Skeletal muscle satellite cell (primary cell): ENCODE data around the gene ANXA4.
"Not testable (repeated sequence)": the region's sequence is repeated elsewhere in the genome, so short reads cannot be mapped to it uniquely, and the experiment has no call there.

Source experiments
- H3K27me3 ChIP-seq: 2 replicates; pipeline ENCODE4 v1.7.0; 2013; ENCODE audit warnings: low read length; ENCODE audit not compliant: control insufficient read depth, insufficient read depth
- H3K36me3 ChIP-seq: 2 replicates; pipeline ENCODE4 v1.7.0; 2013; ENCODE audit warnings: mild to moderate bottlenecking, control low read depth, low read length; ENCODE audit not compliant: insufficient read depth
- H3K4me1 ChIP-seq: 2 replicates; pipeline ENCODE4 v1.7.0; 2013; ENCODE audit warnings: low read length; ENCODE audit not compliant: control insufficient read depth, insufficient read depth
- H3K4me2 ChIP-seq: 2 replicates; pipeline ENCODE4 v1.7.0; 2013; ENCODE audit warnings: mild to moderate bottlenecking, low read length
- H3K4me3 ChIP-seq: 2 replicates; pipeline ENCODE4 v1.7.0; 2013; ENCODE audit warnings: low read length
- H3K9ac ChIP-seq: 2 replicates; pipeline ENCODE4 v1.7.0; 2013; ENCODE audit warnings: mild to moderate bottlenecking, low read depth, low read length, moderate library complexity
- H3K9me3 ChIP-seq: replicated peaks from 2 replicates; pipeline ENCODE4 v1.7.0; 2013; ENCODE audit warnings: mild to moderate bottlenecking, control low read depth, low read length

ANXA4 gene

GRCh38 chr2:69724540-69725159, 17.3 kb upstream of the ANXA4 start:
- H3K9me3 ChIP-seq = no peaks in the 10 kb centered on the region
- H3K36me3 ChIP-seq = no peaks in the 10 kb centered on the region
- H3K4me2 ChIP-seq = peak overlapping the region; percentile 72
- peak overlapping the region; percentile 59 for H3K4me3 ChIP-seq
- no peaks in the 10 kb centered on the region for H3K27me3 ChIP-seq
- H3K9ac ChIP-seq = no peak overlapping the region
- H3K4me1 ChIP-seq = no peaks in the 10 kb centered on the region

GRCh38 chr2:69725706-69726360, 16.1 kb upstream of the ANXA4 start:
- no peak overlapping the region for H3K4me2 ChIP-seq

GRCh38 chr2:69729266-69729665, 12.7 kb upstream of the ANXA4 start:
- no peak overlapping the region for H3K4me2 ChIP-seq
- H3K4me1 ChIP-seq = no peaks in the 10 kb centered on the region
- H3K9me3 ChIP-seq = no peaks in the 10 kb centered on the region
- H3K4me3 ChIP-seq = no peak overlapping the region
- H3K36me3 ChIP-seq = no peaks in the 10 kb centered on the region
- no peak overlapping the region for H3K9ac ChIP-seq
- H3K27me3 ChIP-seq = no peaks in the 10 kb centered on the region

More at GRCh38 chr2:69725706-69726360, 16.1 kb upstream of the ANXA4 start:
- H3K4me1 ChIP-seq = no peaks in the 10 kb centered on the region
- no peak overlapping the region for H3K4me3 ChIP-seq
- H3K27me3 ChIP-seq = no peaks in the 10 kb centered on the region
- no peaks in the 10 kb centered on the region for H3K36me3 ChIP-seq
- H3K9ac ChIP-seq = no peak overlapping the region
- no peaks in the 10 kb centered on the region for H3K9me3 ChIP-seq

DNA sequence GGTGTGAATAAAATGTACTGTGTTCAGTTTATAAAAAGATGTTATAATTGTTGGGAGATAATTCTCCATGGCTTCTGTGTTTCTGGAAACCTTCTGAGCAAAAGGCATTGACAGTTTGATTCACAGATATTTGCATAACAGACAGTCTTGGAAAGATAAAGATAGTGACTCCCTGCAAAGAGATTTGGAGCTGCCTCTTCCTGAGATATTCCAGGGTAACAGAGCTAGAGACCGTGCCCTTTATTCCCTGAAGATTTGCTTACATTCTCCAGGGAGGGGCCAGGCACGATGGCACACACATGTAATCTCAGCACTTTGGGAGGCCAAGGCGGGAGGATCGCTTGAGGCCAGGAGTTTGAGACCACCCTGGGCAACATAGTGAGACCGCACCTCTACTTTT, 12.2 kb upstream of the ANXA4 start:
- Histone ChIP-seq H3K9me3 (no peaks in the 10 kb centered on the region), H3K4me3 (no peak overlapping the region), H3K27me3 (no peaks in the 10 kb centered on the region), H3K9ac (no peak overlapping the region), H3K4me1 (no peaks in the 10 kb centered on the region), H3K4me2 (no peak overlapping the region), H3K36me3 (no peaks in the 10 kb centered on the region)

DNA sequence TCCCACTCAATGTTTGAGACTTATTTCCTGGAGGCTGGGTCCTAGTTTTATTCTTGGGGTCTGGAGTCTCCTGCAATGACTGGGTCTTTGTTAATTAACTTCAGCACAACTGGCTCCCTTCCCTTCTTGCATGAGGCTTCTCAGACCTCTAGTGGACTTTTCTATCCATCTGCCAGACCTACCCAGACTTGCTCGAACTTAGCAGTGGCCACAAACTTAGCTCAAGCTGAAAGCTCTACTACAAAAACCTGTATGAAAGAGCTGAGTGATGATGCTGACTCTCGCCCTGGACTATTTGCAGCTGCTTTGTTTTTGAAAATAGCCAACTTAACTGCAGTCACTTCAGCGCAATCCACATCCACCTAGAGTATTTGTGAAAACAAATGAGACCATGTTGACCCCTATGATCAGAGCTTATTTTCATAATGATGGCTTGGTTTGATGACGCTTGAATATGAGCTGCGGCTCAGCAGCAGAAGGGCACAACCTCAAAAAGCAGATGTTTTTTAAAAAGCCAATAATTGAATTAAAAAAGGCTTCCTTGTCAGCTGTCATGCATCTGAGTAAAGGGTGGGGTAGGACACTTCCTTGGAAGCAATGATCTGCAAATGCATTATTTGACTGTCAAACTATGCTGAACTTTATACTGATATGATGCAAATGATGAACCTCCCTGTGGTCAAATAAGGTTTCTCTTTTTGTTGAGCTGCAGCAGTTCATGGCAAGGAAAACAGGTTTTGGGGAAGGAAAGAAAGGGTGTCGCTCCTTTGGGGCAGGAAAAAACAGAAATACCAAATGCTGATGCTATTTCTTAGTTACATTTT, 10.6 kb upstream of the ANXA4 start:
- H3K9me3 ChIP-seq = no peaks in the 10 kb centered on the region
- no peaks in the 10 kb centered on the region for H3K4me1 ChIP-seq
- no peak overlapping the region for H3K4me2 ChIP-seq
- H3K4me3 ChIP-seq = no peak overlapping the region
- H3K27me3 ChIP-seq = no peaks in the 10 kb centered on the region
- H3K9ac ChIP-seq = no peak overlapping the region
- H3K36me3 ChIP-seq = no peaks in the 10 kb centered on the region

- no peaks in the 10 kb centered on the region for H3K4me1 ChIP-seq
- H3K4me3 ChIP-seq = no peak overlapping the region
- H3K36me3 ChIP-seq = no peaks in the 10 kb centered on the region
- no peak overlapping the region for H3K4me2 ChIP-seq
- H3K9me3 ChIP-seq = no peaks in the 10 kb centered on the region
- H3K27me3 ChIP-seq = no peaks in the 10 kb centered on the region
- H3K9ac ChIP-seq = no peak overlapping the region
Measured at GRCh38 chr2:69733342-69734034, 8.4 kb upstream of the ANXA4 start.

- Histone ChIP-seq H3K9me3 (no peaks in the 10 kb centered on the region), H3K4me2 (no peak overlapping the region), H3K4me3 (no peak overlapping the region), H3K27me3 (no peaks in the 10 kb centered on the region), H3K36me3 (no peaks in the 10 kb centered on the region), H3K4me1 (no peaks in the 10 kb centered on the region), H3K9ac (no peak overlapping the region)
Measured at GRCh38 chr2:69734035-69734611, 7.8 kb upstream of the ANXA4 start.

GRCh38 chr2:69734854-69735544, 6.9 kb upstream of the ANXA4 start:
- Histone ChIP-seq H3K36me3 (no peaks in the 10 kb centered on the region), H3K4me3 (no peak overlapping the region), H3K4me2 (no peak overlapping the region), H3K9ac (no peak overlapping the region), H3K4me1 (no peaks in the 10 kb centered on the region), H3K27me3 (no peaks in the 10 kb centered on the region), H3K9me3 (no peaks in the 10 kb centered on the region)

DNA sequence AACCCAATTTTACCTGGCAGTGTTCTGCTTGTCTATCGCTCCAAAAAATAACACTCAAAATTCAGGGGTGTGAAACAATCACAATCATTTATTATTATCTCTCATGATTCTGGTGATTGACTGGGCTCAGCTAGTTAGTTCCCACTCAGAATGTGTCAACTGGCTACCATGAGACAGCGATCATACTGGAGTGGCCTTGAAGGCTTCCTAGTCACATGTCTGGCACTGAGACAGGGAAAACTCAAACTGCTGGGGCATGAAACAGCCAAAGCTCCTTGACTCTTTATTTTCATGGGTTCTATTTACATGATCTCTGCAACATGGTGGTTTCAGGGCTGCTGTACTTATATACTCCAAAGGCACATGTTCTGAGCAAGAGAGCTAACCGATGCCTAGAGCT, 6.2 kb upstream of the ANXA4 start:
- H3K4me1 ChIP-seq = peaks cover 2% of the 10 kb centered on the region
- no peak overlapping the region for H3K4me3 ChIP-seq
- no peaks in the 10 kb centered on the region for H3K36me3 ChIP-seq
- no peak overlapping the region for H3K4me2 ChIP-seq
- no peak overlapping the region for H3K9ac ChIP-seq
- H3K9me3 ChIP-seq = no peaks in the 10 kb centered on the region
- no peaks in the 10 kb centered on the region for H3K27me3 ChIP-seq

DNA sequence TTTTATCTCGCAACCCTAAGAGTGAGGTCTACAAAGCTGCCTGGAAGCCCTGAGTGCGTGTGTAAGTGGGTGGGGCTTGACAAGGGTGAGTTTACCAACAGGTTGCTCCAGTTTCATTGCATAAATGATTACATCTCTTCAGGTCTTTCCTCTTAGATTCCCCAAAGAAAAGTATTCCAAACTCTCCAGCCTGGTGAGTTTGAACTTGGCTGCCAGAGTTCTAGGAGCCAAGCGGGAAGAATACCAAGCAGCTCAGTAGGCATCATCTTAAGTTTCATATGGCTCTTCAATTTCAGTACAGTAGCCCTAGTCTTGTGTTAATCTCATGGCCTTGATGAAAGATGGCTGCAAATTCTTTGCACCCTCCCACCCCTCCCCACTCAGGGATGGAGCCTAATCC, 3.8 kb upstream of the ANXA4 start:
- H3K27me3 ChIP-seq, H3K4me3 ChIP-seq, H3K9ac ChIP-seq, H3K4me1 ChIP-seq, H3K9me3 ChIP-seq, H3K36me3 ChIP-seq, H3K4me2 ChIP-seq: not testable (repeated sequence)
